A673 (cell line): Measurements from ENCODE around the gene PIANP. TPM values are rescaled to one million over a fixed set of nuclear protein-coding genes. Genes with fewer than 3 reads are reported as not detected.

Experiments used
- BruUV-seq: library from RNA; stranded (reverse); fragments of 400-500 nt; replicated peaks from 2 replicates; lab custom pipeline; 2021; lab: Mats Ljungman, UMichigan
- CTCF ChIA-PET: fragments of 300-600 bp; sonication (Branson Sonifier 250); formaldehyde crosslinking; loops from one replicate; lab custom pipeline; 2022; ENCODE audit warnings: antibody characterized with exemption; lab: Charles Lee
- POLR2A ChIA-PET: fragments of 300-600 bp; sonication (Branson Sonifier 250); formaldehyde crosslinking; loops from one replicate; lab custom pipeline; 2022; ENCODE audit warnings: antibody characterized with exemption; ENCODE audit not compliant: low non-redundant PET; lab: Charles Lee
- DNase-seq: peaks from one replicate; pipeline ENCODE4 v3.0.0-alpha.2; 2015; ENCODE audit warnings: low spot score
- H3K27ac ChIP-seq: fragments of 200-600 bp; sonication (generic); 2 replicates; pipeline ENCODE4 v1.5.1; 2016; ENCODE audit warnings: mixed run types, low read depth, mild to moderate bottlenecking, mixed read lengths, antibody characterized with exemption, low read length; ENCODE audit not compliant: poor library complexity, severe bottlenecking
- H3K27me3 ChIP-seq: fragments of 200-600 bp; sonication (generic); replicated peaks from 2 replicates; pipeline ENCODE4 v1.6.1; 2017; ENCODE audit warnings: mixed run types, low read depth, mild to moderate bottlenecking, mixed read lengths, antibody characterized with exemption, low read length; ENCODE audit not compliant: insufficient read depth, poor library complexity
- H3K36me3 ChIP-seq: fragments of 200-600 bp; sonication (generic); 2 replicates; pipeline ENCODE4 v1.6.1; 2016; ENCODE audit warnings: mixed run types, mild to moderate bottlenecking, mixed read lengths, antibody characterized with exemption, low read length; ENCODE audit not compliant: insufficient read depth, poor library complexity, severe bottlenecking
- H3K4me1 ChIP-seq: fragments of 200-600 bp; sonication (generic); 2 replicates; pipeline ENCODE4 v1.6.1; 2017; ENCODE audit warnings: mixed run types, mild to moderate bottlenecking, mixed read lengths, antibody characterized with exemption, low read length; ENCODE audit not compliant: insufficient read depth, poor library complexity, severe bottlenecking
- H3K4me3 ChIP-seq: fragments of 200-600 bp; sonication (generic); 2 replicates; pipeline ENCODE4 v1.5.1; 2016; ENCODE audit warnings: low read depth, mixed run types, mild to moderate bottlenecking, mixed read lengths, low read length; ENCODE audit not compliant: poor library complexity, severe bottlenecking
- H3K9me3 ChIP-seq: fragments of 200-600 bp; sonication (generic); 2 replicates; pipeline ENCODE4 v1.6.1; 2016; ENCODE audit warnings: mixed run types, low read depth, mild to moderate bottlenecking, mixed read lengths, antibody characterized with exemption, low read length; ENCODE audit not compliant: poor library complexity, severe bottlenecking
- CTCF ChIP-seq: fragments of 300-800, 200-600 bp; sonication (generic); conservative IDR thresholded peaks from 2 replicates; pipeline ENCODE4 v1.5.1; 2017; ENCODE audit warnings: low read depth, mild to moderate bottlenecking, antibody characterized with exemption, low read length, moderate library complexity, mixed read lengths
- EZH2 ChIP-seq: fragments of 200-600 bp; sonication (generic); IDR thresholded peaks from 2 replicates; pipeline ENCODE4 v1.6.1; 2017; ENCODE audit warnings: borderline replicate concordance, low read depth, mild to moderate bottlenecking, mixed read lengths, antibody characterized with exemption, low read length; ENCODE audit not compliant: poor library complexity, severe bottlenecking
- intact Hi-C: fragments of 100-400 bp; cut with micrococcal nuclease; formaldehyde crosslinking; loops from one replicate; pipeline ENCODE4 v1.10.0; 2022; ENCODE audit not compliant: unreplicated experiment
- total RNA-seq: library from RNA; stranded (reverse); gene quantifications from 2 replicates; pipeline ENCODE4 v1.2.3, GENCODE V29; 2021

The PIANP gene
- total RNA-seq, 1 experiment from 2014 or later, result 0.80 TPM

- CTCF ChIA-PET, result interaction anchor here (1.0 kb wide), 1 partner anchor 8 kb away, joined by 3 read pairs; the partner anchor contains the start of gene ZNF384
- POLR2A ChIA-PET, result no interaction called here
- no peaks in the 10 kb centered on the region for H3K36me3 ChIP-seq
- intact Hi-C loops, result loop anchor here (5.0 kb wide), 1 partner anchor 145 kb away; no protein-coding TSS in a partner anchor
- DNase-seq, result no peak
- H3K27me3 ChIP-seq, result peaks cover 23% of the 10 kb centered on the region
- H3K4me3 ChIP-seq, result no peak overlapping the region
- H3K4me1 ChIP-seq, result peaks cover 7% of the 10 kb centered on the region
- BruUV-seq, result no TSS peak
- no peaks in the 10 kb centered on the region for H3K9me3 ChIP-seq
- H3K27ac ChIP-seq, result no peak overlapping the region
- TF ChIP-seq CTCF (no peak), EZH2 (no peak)
Measured at GRCh38 chr12:6696690-6697583, 3.7 kb downstream of the PIANP start.

GRCh38 chr12:6695313-6696045, 5.1 kb downstream of the PIANP start:
- peaks cover 12% of the 10 kb centered on the region for H3K4me1 ChIP-seq
- DNase-seq, result peak; percentile 53
- ChIA-PET POLR2A (no interaction called here), CTCF (no interaction called here)
- TF ChIP-seq EZH2 (no peak), CTCF (no peak)
- H3K27me3 ChIP-seq, result peaks cover 11% of the 10 kb centered on the region
- no peaks in the 10 kb centered on the region for H3K36me3 ChIP-seq
- intact Hi-C loops, result loop anchor here (5.0 kb wide), 1 partner anchor 143 kb away; no protein-coding TSS in a partner anchor
- no TSS peak for BruUV-seq
- H3K27ac ChIP-seq, result no peak overlapping the region
- no peak overlapping the region for H3K4me3 ChIP-seq
- H3K9me3 ChIP-seq, result no peaks in the 10 kb centered on the region

GRCh38 chr12:6694701-6695100, 5.9 kb downstream of the PIANP start:
- no peak for TF ChIP-seq CTCF
- TF ChIP-seq EZH2, result no peak
- no TSS peak for BruUV-seq
- DNase-seq, result no peak
- no peak overlapping the region for H3K4me3 ChIP-seq
- H3K9me3 ChIP-seq, result no peaks in the 10 kb centered on the region
- intact Hi-C loops, result loop anchor here (5.0 kb wide), 1 partner anchor 142 kb away; no protein-coding TSS in a partner anchor
- ChIA-PET POLR2A (no interaction called here), CTCF (no interaction called here)
- no peak overlapping the region for H3K27ac ChIP-seq
- H3K36me3 ChIP-seq, result no peaks in the 10 kb centered on the region
- H3K27me3 ChIP-seq, result peaks cover 5% of the 10 kb centered on the region
- peaks cover 17% of the 10 kb centered on the region for H3K4me1 ChIP-seq
